H54 (cell line): ENCODE measurements around the gene TULP4.
"Not testable (repeated sequence)": the region's sequence is repeated elsewhere in the genome, so short reads cannot be mapped to it uniquely, and the experiment has no call there.

ENCODE experiments used
- DNase-seq: peaks from one replicate; pipeline ENCODE4 v3.0.0; 2011; ENCODE audit warnings: low spot score, mixed read lengths; ENCODE audit not compliant: insufficient read length
- FAIRE-seq: peaks from 3 replicates; lab custom pipeline; 2011; peaks lifted over from hg19 to GRCh38; lab: Jason Lieb, UNC
- POLR2A ChIP-seq: IDR thresholded peaks from 2 replicates; pipeline ENCODE4 v1.6.1; 2011; ENCODE audit warnings: low read depth, mild to moderate bottlenecking, low read length

The TULP4 gene

GRCh38 chr6:158471339-158471738 is 159.1 kb downstream of the TULP4 start:
- FAIRE-seq (no peak), DNase-seq (no peak)
- TF ChIP-seq POLR2A = no peak

- no peak for FAIRE-seq
- TF ChIP-seq POLR2A = no peak
These were observed 160.2 kb downstream of the TULP4 start for GRCh38 chr6:158472447-158472846.

GRCh38 chr6:158474961-158475343 is 162.7 kb downstream of the TULP4 start:
- DNase-seq = no peak

More at GRCh38 chr6:158472447-158472846, 160.2 kb downstream of the TULP4 start:
- no peak for DNase-seq

GRCh38 chr6:158475344-158476302 is 163.4 kb downstream of the TULP4 start:
- FAIRE-seq = no peak
- no peak for DNase-seq
- TF ChIP-seq POLR2A = no peak

More at GRCh38 chr6:158474961-158475343, 162.7 kb downstream of the TULP4 start:
- no peak for TF ChIP-seq POLR2A
- no peak for FAIRE-seq

GRCh38 chr6:158476389-158476788 is 164.1 kb downstream of the TULP4 start:
- no peak for FAIRE-seq
- no peak for TF ChIP-seq POLR2A
- no peak for DNase-seq

GRCh38 chr6:158477722-158478121 is 165.5 kb downstream of the TULP4 start:
- DNase-seq, FAIRE-seq: not testable (repeated sequence)

GRCh38 chr6:158480989-158481388 is 168.7 kb downstream of the TULP4 start:
- DNase-seq (no peak), FAIRE-seq (no peak)
- TF ChIP-seq POLR2A = no peak

GRCh38 chr6:158481690-158482473 is 169.6 kb downstream of the TULP4 start:
- DNase-seq (peak; percentile 61), FAIRE-seq (peak; percentile 84)
- no peak for TF ChIP-seq POLR2A

GRCh38 chr6:158485431-158485830 is 173.2 kb downstream of the TULP4 start:
- no peak for TF ChIP-seq POLR2A
- DNase-seq (no peak), FAIRE-seq (no peak)

- TF ChIP-seq POLR2A = no peak
- DNase-seq = no peak
- no peak for FAIRE-seq
These were observed 175.2 kb downstream of the TULP4 start for GRCh38 chr6:158487495-158487894.

- FAIRE-seq = peak; percentile 68
- DNase-seq = peak; percentile 66
- TF ChIP-seq POLR2A = no peak
These were observed 175.8 kb downstream of the TULP4 start for GRCh38 chr6:158488065-158488464.

GRCh38 chr6:158489441-158489840 is 177.2 kb downstream of the TULP4 start:
- no peak for TF ChIP-seq POLR2A
- FAIRE-seq = no peak

GRCh38 chr6:158492881-158493280 is 180.6 kb downstream of the TULP4 start:
- no peak for TF ChIP-seq POLR2A
- DNase-seq (no peak), FAIRE-seq (no peak)

More at GRCh38 chr6:158489441-158489840, 177.2 kb downstream of the TULP4 start:
- DNase-seq = no peak

- TF ChIP-seq POLR2A = no peak
- DNase-seq = no peak
- no peak for FAIRE-seq
These were observed 184.4 kb downstream of the TULP4 start for GRCh38 chr6:158496700-158497099.
